SK-N-SH treated with all-trans-retinoic acid at 6 μM for 48 hours (cell line): Measurements from ENCODE around the gene LRMDA.

ENCODE experiments used
- ATAC-seq: fragments of 200-7000 bp; cut with Tn5 transposase; 3 replicates; pipeline ENCODE4 v1.9.1; 2020; ENCODE audit warnings: mild to moderate bottlenecking, moderate library complexity
- ARNTL ChIP-seq: fragments of 450-650 bp; formaldehyde crosslinking; IDR thresholded peaks from 2 replicates; pipeline ENCODE4 v1.5.0; 2020; ENCODE audit warnings: low read depth, mild to moderate bottlenecking, moderate library complexity, borderline replicate concordance
- ESRRG ChIP-seq: fragments of 250-450 bp; sonication (Bioruptor Pico); IDR thresholded peaks from 2 replicates; pipeline ENCODE4 v1.6.1; 2021; ENCODE audit warnings: mild to moderate bottlenecking
- GLIS3 ChIP-seq: fragments of 250-450 bp; sonication (Bioruptor Pico); IDR thresholded peaks from 2 replicates; pipeline ENCODE4 v1.5.0; 2020; ENCODE audit warnings: mild to moderate bottlenecking, moderate library complexity
- ISL1 ChIP-seq: fragments of 250-450 bp; sonication (Bioruptor Pico); IDR thresholded peaks from 2 replicates; pipeline ENCODE4 v2.1.2; 2022; ENCODE audit warnings: mild to moderate bottlenecking, moderate library complexity
- SNAI2 ChIP-seq: fragments of 250-450 bp; sonication (Bioruptor Pico); IDR thresholded peaks from 2 replicates; pipeline ENCODE4 v1.5.0; 2020; ENCODE audit warnings: mild to moderate bottlenecking, moderate library complexity
- TCF4 ChIP-seq: fragments of 250-450 bp; sonication (Bioruptor Pico); IDR thresholded peaks from 2 replicates; pipeline ENCODE4 v1.8.0; 2021; ENCODE audit warnings: mild to moderate bottlenecking, moderate library complexity, borderline replicate concordance
- TOX ChIP-seq: fragments of 250-450 bp; sonication (Bioruptor Pico); IDR thresholded peaks from 2 replicates; pipeline ENCODE4 v1.8.0; 2021; ENCODE audit warnings: mild to moderate bottlenecking, moderate library complexity, borderline replicate concordance
- ZC3H10 ChIP-seq: fragments of 250-450 bp; sonication (Bioruptor Pico); IDR thresholded peaks from 2 replicates; pipeline ENCODE4 v1.5.1; 2021; ENCODE audit warnings: mild to moderate bottlenecking, moderate library complexity
- ZFP3 ChIP-seq: fragments of 250-450 bp; sonication (Bioruptor Pico); IDR thresholded peaks from 2 replicates; pipeline ENCODE4 v1.5.0; 2020; ENCODE audit warnings: mild to moderate bottlenecking, moderate library complexity
- ZFP30 ChIP-seq: fragments of 450-650 bp; formaldehyde crosslinking; IDR thresholded peaks from 2 replicates; pipeline ENCODE4 v1.5.0; 2022; ENCODE audit warnings: mild to moderate bottlenecking, moderate library complexity
- ZNF70 ChIP-seq: fragments of 450-650 bp; formaldehyde crosslinking; IDR thresholded peaks from 2 replicates; pipeline ENCODE4 v1.5.0; 2020; ENCODE audit warnings: mild to moderate bottlenecking, moderate library complexity
- ZNF8 ChIP-seq: fragments of 450-650 bp; formaldehyde crosslinking; IDR thresholded peaks from 2 replicates; pipeline ENCODE4 v1.5.0; 2020; ENCODE audit warnings: mild to moderate bottlenecking, moderate library complexity
- TF ChIP-seq, protein P1 (sequence below): fragments of 250-450 bp; sonication (Bioruptor Pico); IDR thresholded peaks from 2 replicates; pipeline ENCODE4 v1.8.0; 2021; ENCODE audit warnings: low read depth, mild to moderate bottlenecking, moderate library complexity, borderline replicate concordance
- TF ChIP-seq, protein P2 (sequence below): fragments of 250-450 bp; sonication (Bioruptor Pico); IDR thresholded peaks from 2 replicates; pipeline ENCODE4 v1.5.1; 2020; ENCODE audit warnings: low read depth, mild to moderate bottlenecking, moderate library complexity
- TF ChIP-seq, protein P3 (sequence below): fragments of 250-450 bp; sonication (Bioruptor Pico); IDR thresholded peaks from 2 replicates; pipeline ENCODE4 v1.5.1; 2021; ENCODE audit warnings: mild to moderate bottlenecking, moderate library complexity
- TF ChIP-seq, protein P4 (sequence below): fragments of 250-450 bp; sonication (Bioruptor Pico); IDR thresholded peaks from 2 replicates; pipeline ENCODE4 v1.8.0; 2020; ENCODE audit warnings: mild to moderate bottlenecking, moderate library complexity, borderline replicate concordance
- TF ChIP-seq, protein P5 (sequence below): fragments of 250-450 bp; sonication (Bioruptor Pico); IDR thresholded peaks from 2 replicates; pipeline ENCODE4 v1.5.0; 2020; ENCODE audit warnings: mild to moderate bottlenecking, moderate library complexity

The LRMDA gene

DNA sequence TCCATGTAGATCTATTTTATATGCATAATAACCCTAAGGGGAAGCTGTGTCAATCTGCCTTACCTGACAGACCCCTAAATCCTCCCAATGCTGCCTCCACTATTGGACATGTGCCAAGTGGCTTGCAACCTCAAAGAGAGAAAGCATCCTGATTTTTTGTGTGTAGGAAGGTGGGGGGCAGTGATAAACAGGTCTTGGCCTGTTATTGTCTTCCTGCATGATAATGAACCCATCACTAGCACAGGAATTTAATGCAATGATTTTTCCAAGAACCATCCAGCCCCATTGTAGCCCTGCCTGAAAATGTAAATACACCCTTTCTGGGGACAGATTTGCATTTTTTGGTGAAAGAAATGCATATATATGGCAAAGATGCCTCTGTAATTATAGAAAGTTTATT is 850.2 kb downstream of the LRMDA start:
- peak; percentile 60 for ATAC-seq
- TF ChIP-seq ARNTL (no peak), SNAI2 (CRISPR knock-in tag) (no peak), ZFP30 (no peak), ZC3H10 (CRISPR knock-in tag) (no peak), ZFP3 (no peak)
- TF ChIP-seq, protein P1, sequence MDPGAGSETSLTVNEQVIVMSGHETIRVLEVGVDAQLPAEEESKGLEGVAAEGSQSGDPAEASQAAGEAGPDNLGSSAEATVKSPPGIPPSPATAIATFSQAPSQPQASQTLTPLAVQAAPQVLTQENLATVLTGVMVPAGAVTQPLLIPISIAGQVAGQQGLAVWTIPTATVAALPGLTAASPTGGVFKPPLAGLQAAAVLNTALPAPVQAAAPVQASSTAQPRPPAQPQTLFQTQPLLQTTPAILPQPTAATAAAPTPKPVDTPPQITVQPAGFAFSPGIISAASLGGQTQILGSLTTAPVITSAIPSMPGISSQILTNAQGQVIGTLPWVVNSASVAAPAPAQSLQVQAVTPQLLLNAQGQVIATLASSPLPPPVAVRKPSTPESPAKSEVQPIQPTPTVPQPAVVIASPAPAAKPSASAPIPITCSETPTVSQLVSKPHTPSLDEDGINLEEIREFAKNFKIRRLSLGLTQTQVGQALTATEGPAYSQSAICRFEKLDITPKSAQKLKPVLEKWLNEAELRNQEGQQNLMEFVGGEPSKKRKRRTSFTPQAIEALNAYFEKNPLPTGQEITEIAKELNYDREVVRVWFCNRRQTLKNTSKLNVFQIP, result no peak
- TF ChIP-seq, protein P2, sequence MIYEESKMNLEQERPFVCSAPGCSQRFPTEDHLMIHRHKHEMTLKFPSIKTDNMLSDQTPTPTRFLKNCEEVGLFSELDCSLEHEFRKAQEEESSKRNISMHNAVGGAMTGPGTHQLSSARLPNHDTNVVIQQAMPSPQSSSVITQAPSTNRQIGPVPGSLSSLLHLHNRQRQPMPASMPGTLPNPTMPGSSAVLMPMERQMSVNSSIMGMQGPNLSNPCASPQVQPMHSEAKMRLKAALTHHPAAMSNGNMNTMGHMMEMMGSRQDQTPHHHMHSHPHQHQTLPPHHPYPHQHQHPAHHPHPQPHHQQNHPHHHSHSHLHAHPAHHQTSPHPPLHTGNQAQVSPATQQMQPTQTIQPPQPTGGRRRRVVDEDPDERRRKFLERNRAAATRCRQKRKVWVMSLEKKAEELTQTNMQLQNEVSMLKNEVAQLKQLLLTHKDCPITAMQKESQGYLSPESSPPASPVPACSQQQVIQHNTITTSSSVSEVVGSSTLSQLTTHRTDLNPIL (CRISPR knock-in tag), result no peak
- TF ChIP-seq, protein P3, sequence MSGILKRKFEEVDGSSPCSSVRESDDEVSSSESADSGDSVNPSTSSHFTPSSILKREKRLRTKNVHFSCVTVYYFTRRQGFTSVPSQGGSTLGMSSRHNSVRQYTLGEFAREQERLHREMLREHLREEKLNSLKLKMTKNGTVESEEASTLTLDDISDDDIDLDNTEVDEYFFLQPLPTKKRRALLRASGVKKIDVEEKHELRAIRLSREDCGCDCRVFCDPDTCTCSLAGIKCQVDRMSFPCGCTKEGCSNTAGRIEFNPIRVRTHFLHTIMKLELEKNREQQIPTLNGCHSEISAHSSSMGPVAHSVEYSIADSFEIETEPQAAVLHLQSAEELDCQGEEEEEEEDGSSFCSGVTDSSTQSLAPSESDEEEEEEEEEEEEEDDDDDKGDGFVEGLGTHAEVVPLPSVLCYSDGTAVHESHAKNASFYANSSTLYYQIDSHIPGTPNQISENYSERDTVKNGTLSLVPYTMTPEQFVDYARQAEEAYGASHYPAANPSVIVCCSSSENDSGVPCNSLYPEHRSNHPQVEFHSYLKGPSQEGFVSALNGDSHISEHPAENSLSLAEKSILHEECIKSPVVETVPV (CRISPR knock-in tag), result no peak
- TF ChIP-seq, protein P4, sequence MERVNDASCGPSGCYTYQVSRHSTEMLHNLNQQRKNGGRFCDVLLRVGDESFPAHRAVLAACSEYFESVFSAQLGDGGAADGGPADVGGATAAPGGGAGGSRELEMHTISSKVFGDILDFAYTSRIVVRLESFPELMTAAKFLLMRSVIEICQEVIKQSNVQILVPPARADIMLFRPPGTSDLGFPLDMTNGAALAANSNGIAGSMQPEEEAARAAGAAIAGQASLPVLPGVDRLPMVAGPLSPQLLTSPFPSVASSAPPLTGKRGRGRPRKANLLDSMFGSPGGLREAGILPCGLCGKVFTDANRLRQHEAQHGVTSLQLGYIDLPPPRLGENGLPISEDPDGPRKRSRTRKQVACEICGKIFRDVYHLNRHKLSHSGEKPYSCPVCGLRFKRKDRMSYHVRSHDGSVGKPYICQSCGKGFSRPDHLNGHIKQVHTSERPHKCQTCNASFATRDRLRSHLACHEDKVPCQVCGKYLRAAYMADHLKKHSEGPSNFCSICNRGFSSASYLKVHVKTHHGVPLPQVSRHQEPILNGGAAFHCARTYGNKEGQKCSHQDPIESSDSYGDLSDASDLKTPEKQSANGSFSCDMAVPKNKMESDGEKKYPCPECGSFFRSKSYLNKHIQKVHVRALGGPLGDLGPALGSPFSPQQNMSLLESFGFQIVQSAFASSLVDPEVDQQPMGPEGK (CRISPR knock-in tag), result no peak

DNA sequence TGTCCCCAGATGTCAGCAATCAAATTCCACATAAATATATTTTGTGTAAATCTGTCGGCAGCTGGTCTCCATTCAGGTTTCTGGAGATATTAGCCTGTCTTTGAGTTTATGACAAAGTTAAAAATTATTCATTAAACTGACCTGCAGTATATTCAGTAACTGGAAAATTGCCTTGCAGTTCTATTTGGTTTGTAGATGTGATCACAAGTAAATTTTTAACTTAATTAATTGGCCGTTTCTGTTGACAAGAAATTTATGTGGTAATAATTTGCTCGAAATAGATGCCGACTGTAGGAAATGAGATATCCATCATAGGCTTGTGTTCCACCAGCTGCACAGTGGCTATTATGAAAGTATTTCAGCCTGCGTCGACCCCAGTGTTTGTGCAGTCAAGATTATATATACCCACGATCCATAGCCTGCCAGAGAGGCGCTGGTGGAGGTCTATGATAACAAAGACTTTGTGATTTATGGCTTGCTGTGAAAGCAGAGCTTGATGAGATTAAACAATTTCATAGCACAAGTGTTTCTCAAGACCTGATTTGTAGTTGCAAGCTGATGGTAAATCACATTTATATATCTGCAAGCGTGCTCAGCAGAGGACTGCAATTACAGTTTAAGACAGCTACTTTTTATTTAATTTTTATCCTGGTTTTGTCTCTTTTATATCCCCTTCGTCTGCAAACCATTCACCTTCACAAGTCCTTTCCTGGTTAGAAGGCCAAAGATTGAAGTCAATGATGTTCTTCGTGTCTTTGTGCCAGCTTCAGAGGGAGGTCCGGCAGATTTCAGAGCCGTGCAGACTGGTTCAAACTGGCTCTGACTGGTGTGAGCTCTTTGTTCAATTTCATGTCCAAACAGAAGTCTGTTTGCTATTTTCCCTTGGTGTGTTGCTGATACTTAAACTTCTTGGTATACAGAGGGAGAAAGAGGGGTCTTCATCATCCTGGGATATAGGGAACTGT is 850.9 kb downstream of the LRMDA start:
- TF ChIP-seq ZNF8, result 0 out of 2 replicates have a peak, but pooled peaks have one; percentile 18
- TF ChIP-seq, protein P3 (CRISPR knock-in tag), result peak; percentile 55; the same call in 1 of the 2 replicates
- peak; percentile 88 for TF ChIP-seq TCF4 (CRISPR knock-in tag)
- TF ChIP-seq, protein P5, sequence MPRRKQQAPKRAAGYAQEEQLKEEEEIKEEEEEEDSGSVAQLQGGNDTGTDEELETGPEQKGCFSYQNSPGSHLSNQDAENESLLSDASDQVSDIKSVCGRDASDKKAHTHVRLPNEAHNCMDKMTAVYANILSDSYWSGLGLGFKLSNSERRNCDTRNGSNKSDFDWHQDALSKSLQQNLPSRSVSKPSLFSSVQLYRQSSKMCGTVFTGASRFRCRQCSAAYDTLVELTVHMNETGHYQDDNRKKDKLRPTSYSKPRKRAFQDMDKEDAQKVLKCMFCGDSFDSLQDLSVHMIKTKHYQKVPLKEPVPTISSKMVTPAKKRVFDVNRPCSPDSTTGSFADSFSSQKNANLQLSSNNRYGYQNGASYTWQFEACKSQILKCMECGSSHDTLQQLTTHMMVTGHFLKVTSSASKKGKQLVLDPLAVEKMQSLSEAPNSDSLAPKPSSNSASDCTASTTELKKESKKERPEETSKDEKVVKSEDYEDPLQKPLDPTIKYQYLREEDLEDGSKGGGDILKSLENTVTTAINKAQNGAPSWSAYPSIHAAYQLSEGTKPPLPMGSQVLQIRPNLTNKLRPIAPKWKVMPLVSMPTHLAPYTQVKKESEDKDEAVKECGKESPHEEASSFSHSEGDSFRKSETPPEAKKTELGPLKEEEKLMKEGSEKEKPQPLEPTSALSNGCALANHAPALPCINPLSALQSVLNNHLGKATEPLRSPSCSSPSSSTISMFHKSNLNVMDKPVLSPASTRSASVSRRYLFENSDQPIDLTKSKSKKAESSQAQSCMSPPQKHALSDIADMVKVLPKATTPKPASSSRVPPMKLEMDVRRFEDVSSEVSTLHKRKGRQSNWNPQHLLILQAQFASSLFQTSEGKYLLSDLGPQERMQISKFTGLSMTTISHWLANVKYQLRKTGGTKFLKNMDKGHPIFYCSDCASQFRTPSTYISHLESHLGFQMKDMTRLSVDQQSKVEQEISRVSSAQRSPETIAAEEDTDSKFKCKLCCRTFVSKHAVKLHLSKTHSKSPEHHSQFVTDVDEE (CRISPR knock-in tag), result peak; percentile 62; the same call in 1 of the 2 replicates
- peak; percentile 93 for TF ChIP-seq ISL1 (CRISPR knock-in tag)
- peak; percentile 35; the same call in 1 of the 2 replicates for TF ChIP-seq TOX (CRISPR knock-in tag)
- TF ChIP-seq SNAI2 (CRISPR knock-in tag), result 0 out of 2 replicates have a peak, but pooled peaks have one; percentile 11
- TF ChIP-seq ARNTL, result no peak
- TF ChIP-seq, protein P4 (CRISPR knock-in tag), result peak; percentile 51; the same call in 1 of the 2 replicates
- TF ChIP-seq ESRRG, result no peak
- TF ChIP-seq ZC3H10 (CRISPR knock-in tag), result peak; percentile 76; the same call in 1 of the 2 replicates
- TF ChIP-seq GLIS3, result peak; percentile 38; the same call in 1 of the 2 replicates
- TF ChIP-seq, protein P2 (CRISPR knock-in tag), result no peak
- no peak for TF ChIP-seq ZNF70 (CRISPR knock-in tag)

More for the DNA sequence above, 850.9 kb downstream of the LRMDA start:
- ATAC-seq, result peak; percentile 87
